PFSK-1 (cell line): ENCODE measurements around the gene RNF144B.

Source experiments
- FOXP2 ChIP-seq: optimal IDR thresholded peaks from 2 replicates; pipeline ENCODE3; 2011; ENCODE audit warnings: borderline replicate concordance, control low read depth, inconsistent platforms; ENCODE audit not compliant: insufficient read depth; ENCODE audit errors: extremely low read length, extremely low read depth
- POLR2AphosphoS5 ChIP-seq: IDR thresholded peaks from 2 replicates; pipeline ENCODE4 v1.6.1; 2012; ENCODE audit warnings: low read depth, mild to moderate bottlenecking, control low read depth, low read length, moderate library complexity
- SIN3A ChIP-seq: IDR thresholded peaks from 2 replicates; pipeline ENCODE4 v1.6.1; 2012; ENCODE audit warnings: mild to moderate bottlenecking, low read length, moderate library complexity, borderline replicate concordance; ENCODE audit not compliant: insufficient read depth
- TAF1 ChIP-seq: IDR thresholded peaks from 2 replicates; pipeline ENCODE4 v1.6.1; 2012; ENCODE audit warnings: low read length, control low read depth, borderline replicate concordance; ENCODE audit not compliant: insufficient read depth
- TF ChIP-seq, protein P1 (sequence below), 2 experiments: IDR thresholded peaks; 2 replicates each; pipeline versions ENCODE4 v1.6.1 to v1.8.0; 2011 to 2012; ENCODE audit warnings: low read depth in 2 of 2, low read length in 2 of 2, control low read depth in 1 of 2, inconsistent platforms in 1 of 2, mild to moderate bottlenecking in 1 of 2, moderate library complexity in 1 of 2; ENCODE audit not compliant: insufficient read depth in 1 of 2

Gene RNF144B

DNA sequence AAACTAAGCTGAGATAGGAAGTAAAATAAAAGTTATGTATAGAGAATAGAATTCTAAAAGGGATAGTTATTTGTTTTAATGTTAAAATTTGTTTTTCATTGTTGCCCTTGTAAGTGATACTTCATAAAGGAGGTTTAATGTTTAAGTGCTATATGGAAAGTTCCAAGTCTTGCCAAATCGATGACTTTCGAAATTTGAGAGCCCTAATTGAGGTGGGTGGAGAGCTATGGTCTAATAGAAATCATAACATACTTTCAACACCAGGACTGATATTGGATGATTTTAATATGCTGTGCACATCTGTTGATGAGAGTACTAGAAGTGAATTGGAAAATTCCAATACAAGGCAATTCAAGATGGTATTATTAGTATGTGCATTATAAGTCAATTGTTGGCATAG lies 64.6 kb downstream of the RNF144B start:
- TF ChIP-seq SIN3A (no peak), FOXP2 (no peak), TAF1 (no peak)
- TF ChIP-seq, protein P1, sequence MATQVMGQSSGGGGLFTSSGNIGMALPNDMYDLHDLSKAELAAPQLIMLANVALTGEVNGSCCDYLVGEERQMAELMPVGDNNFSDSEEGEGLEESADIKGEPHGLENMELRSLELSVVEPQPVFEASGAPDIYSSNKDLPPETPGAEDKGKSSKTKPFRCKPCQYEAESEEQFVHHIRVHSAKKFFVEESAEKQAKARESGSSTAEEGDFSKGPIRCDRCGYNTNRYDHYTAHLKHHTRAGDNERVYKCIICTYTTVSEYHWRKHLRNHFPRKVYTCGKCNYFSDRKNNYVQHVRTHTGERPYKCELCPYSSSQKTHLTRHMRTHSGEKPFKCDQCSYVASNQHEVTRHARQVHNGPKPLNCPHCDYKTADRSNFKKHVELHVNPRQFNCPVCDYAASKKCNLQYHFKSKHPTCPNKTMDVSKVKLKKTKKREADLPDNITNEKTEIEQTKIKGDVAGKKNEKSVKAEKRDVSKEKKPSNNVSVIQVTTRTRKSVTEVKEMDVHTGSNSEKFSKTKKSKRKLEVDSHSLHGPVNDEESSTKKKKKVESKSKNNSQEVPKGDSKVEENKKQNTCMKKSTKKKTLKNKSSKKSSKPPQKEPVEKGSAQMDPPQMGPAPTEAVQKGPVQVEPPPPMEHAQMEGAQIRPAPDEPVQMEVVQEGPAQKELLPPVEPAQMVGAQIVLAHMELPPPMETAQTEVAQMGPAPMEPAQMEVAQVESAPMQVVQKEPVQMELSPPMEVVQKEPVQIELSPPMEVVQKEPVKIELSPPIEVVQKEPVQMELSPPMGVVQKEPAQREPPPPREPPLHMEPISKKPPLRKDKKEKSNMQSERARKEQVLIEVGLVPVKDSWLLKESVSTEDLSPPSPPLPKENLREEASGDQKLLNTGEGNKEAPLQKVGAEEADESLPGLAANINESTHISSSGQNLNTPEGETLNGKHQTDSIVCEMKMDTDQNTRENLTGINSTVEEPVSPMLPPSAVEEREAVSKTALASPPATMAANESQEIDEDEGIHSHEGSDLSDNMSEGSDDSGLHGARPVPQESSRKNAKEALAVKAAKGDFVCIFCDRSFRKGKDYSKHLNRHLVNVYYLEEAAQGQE (IDR thresholded peaks at IDR 0.05; ENCODE audit: insufficient read depth in 1 of 2, low read depth in 2 of 2, low read length in 2 of 2), result no peak

DNA sequence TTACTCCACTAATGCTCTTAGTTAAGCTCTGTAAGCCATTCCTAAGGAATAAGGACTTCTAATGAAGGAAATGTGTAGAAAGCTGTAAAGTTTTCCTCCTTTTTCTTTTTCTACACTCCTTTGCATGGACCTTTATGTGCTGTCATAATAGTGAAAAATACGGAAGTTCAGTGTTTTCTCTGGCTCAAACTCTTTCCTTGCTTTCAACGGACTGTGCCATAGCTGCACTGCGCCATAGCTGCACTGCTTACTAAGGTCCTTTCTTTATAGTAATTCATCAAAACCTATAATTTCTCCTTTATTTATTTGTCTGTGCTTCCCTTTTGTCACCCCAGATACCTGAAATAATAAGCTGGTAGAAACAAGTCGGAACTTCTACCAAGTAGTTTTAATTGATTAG lies 67.3 kb downstream of the RNF144B start:
- no peak for TF ChIP-seq POLR2AphosphoS5
- TF ChIP-seq SIN3A, result no peak
- no peak for TF ChIP-seq TAF1
- no peak for TF ChIP-seq FOXP2
- TF ChIP-seq, protein P1 (IDR thresholded peaks at IDR 0.05; ENCODE audit: insufficient read depth in 1 of 2, low read depth in 2 of 2, low read length in 2 of 2), result no peak

DNA sequence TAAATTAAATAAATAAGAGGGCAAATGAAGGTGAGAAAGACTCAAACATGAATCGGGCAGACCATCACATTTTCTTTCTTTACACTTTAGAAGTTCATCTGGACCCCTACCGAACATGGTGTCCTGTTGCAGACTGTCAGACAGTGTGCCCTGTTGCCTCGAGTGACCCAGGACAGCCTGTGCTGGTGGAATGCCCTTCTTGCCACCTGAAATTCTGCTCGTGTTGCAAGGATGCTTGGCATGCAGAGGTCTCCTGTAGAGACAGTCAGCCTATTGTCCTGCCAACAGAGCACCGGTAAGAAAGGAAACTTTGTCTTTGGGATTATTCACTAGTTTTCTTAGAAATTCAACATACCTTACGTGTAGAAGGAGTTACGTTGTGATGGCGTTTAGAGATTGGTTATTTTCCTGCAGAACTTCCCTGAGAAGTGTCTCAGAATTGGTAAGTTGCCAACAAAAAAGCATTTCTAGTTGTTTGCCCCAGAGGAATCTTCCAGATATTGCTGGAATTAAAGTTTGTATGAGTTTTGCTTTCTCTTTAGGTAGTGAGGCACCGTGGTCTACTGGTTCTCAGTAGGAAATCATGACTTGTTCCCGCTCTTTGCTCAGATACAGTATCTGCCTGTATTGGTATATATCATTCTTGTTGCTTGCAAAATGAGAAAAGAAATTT lies 70.1 kb downstream of the RNF144B start:
- TF ChIP-seq TAF1 (no peak), SIN3A (no peak), POLR2AphosphoS5 (no peak), FOXP2 (no peak)
- TF ChIP-seq, protein P1 (IDR thresholded peaks at IDR 0.05; ENCODE audit: insufficient read depth in 1 of 2, low read depth in 2 of 2, low read length in 2 of 2), result no peak

DNA sequence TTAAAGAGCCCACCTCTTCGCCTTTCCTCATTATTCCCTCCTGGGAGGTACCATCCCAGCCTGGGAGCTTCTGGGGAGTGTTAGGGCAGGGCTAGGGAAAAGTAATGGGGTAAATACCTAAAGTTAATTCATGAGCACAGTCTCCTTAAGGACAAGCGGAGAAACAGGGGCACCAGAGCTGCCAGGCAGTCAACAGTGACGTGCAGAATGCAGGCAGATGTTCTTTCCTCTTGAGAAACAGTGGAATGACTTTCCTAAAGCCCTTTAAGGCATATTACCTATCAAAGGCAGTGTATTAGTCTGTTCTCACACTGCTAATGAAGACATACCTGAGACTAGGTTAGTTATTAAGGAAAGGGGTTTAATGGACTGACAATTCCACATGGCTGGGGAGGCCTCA lies 76.3 kb downstream of the RNF144B start:
- TF ChIP-seq POLR2AphosphoS5, result no peak
- TF ChIP-seq, protein P1 (IDR thresholded peaks at IDR 0.05; ENCODE audit: insufficient read depth in 1 of 2, low read depth in 2 of 2, low read length in 2 of 2), result no peak
- no peak for TF ChIP-seq SIN3A
- no peak for TF ChIP-seq TAF1
- no peak for TF ChIP-seq FOXP2
